Subcutaneous abdominal adipose tissue (tissue), 5 donors: ENCODE measurements around the gene H2BW1.
"Not testable (repeated sequence)": the region's sequence is repeated elsewhere in the genome, so short reads cannot be mapped to it uniquely, and the experiment has no call there.

Experiments used
- H3K27ac ChIP-seq: one replicate; pipeline ENCODE4 v1.7.0; 2013; ENCODE audit warnings: low read depth, mild to moderate bottlenecking, inconsistent platforms, low read length, moderate library complexity
- H3K27me3 ChIP-seq, 5 donors: one replicate each; pipeline ENCODE4 v1.7.0; 2013; ENCODE audit warnings: low read length in 5 of 5, inconsistent platforms in 1 of 5; ENCODE audit not compliant: control insufficient read depth in 5 of 5, insufficient read depth in 4 of 5
- H3K36me3 ChIP-seq, 5 donors: one replicate each; pipeline ENCODE4 v1.7.0; 2013; ENCODE audit warnings: low read length in 5 of 5; ENCODE audit not compliant: control insufficient read depth in 5 of 5, insufficient read depth in 5 of 5
- H3K4me1 ChIP-seq, 5 donors: one replicate each; pipeline ENCODE4 v1.7.0; 2013; ENCODE audit warnings: low read length in 5 of 5, mild to moderate bottlenecking in 3 of 5, moderate library complexity in 1 of 5; ENCODE audit not compliant: control insufficient read depth in 5 of 5, insufficient read depth in 5 of 5
- H3K4me3 ChIP-seq, 5 donors: one replicate each; pipeline ENCODE4 v1.7.0; 2013; ENCODE audit warnings: low read length in 5 of 5, low read depth in 1 of 5
- H3K9ac ChIP-seq, 5 donors: one replicate each; pipeline ENCODE4 v1.7.0; 2013; ENCODE audit warnings: low read length in 5 of 5, mild to moderate bottlenecking in 4 of 5, moderate library complexity in 3 of 5
- H3K9me3 ChIP-seq, 5 donors: one replicate each; pipeline ENCODE4 v1.7.0; 2013; ENCODE audit warnings: low read length in 5 of 5; ENCODE audit not compliant: control insufficient read depth in 5 of 5
- donor health status: healthy.
- donor health status: healthy.
- donor health status: healthy.
- donor health status: healthy.
- donor health status: healthy.

H2BW1 gene

GRCh38 chrX:104008831-104009230 lies 4.7 kb downstream of the H2BW1 start:
- Histone ChIP-seq H3K4me1 (no peaks in the 10 kb centered on the region), H3K27me3 (peaks cover 0 to 45% (median 7%) of the 10 kb centered on the region in 5 donors), H3K9me3 (peaks cover 0 to 5% (median 0%) of the 10 kb centered on the region in 5 donors)

GRCh38 chrX:103999234-103999633 lies 14.3 kb downstream of the H2BW1 start:
- no peaks in the 10 kb centered on the region for H3K36me3 ChIP-seq
- no peak overlapping the region for H3K4me3 ChIP-seq
- no peaks in the 10 kb centered on the region for H3K4me1 ChIP-seq
- H3K27me3 ChIP-seq, result peaks cover 0 to 31% (median 9%) of the 10 kb centered on the region in 5 donors
- no peak overlapping the region for H3K27ac ChIP-seq
- no peak overlapping the region for H3K9ac ChIP-seq
- peaks cover 0 to 1% (median 0%) of the 10 kb centered on the region in 5 donors for H3K9me3 ChIP-seq

More at GRCh38 chrX:104008831-104009230, 4.7 kb downstream of the H2BW1 start:
- Histone ChIP-seq H3K4me3 (no peak overlapping the region), H3K9ac (no peak overlapping the region), H3K27ac (no peak overlapping the region), H3K36me3 (no peaks in the 10 kb centered on the region)

GRCh38 chrX:103983508-103983907 lies 30.0 kb downstream of the H2BW1 start:
- not testable (repeated sequence) for H3K9me3 ChIP-seq, H3K27me3 ChIP-seq, H3K36me3 ChIP-seq, H3K4me1 ChIP-seq, H3K4me3 ChIP-seq, H3K27ac ChIP-seq, H3K9ac ChIP-seq

GRCh38 chrX:103962411-103963278 lies 50.9 kb downstream of the H2BW1 start, which contains the start of gene TMSB15B:
Gene TMSB15B (plus strand): TSS chrX:103962627.
- H3K4me3 ChIP-seq, H3K27me3 ChIP-seq, H3K9ac ChIP-seq, H3K27ac ChIP-seq, H3K4me1 ChIP-seq, H3K36me3 ChIP-seq, H3K9me3 ChIP-seq: not testable (repeated sequence)
